Retinal pigment epithelial cell (primary cell): Measurements from ENCODE around the gene SSC5D.
A peak's percentile ranks its signal among the peaks of the same experiment; 100 is the strongest.

Experiments used
- DNase-seq: peaks from one replicate; pipeline ENCODE4 v3.0.0-alpha.2; 2010; ENCODE audit warnings: low read depth
- H3K4me3 ChIP-seq: 2 replicates; pipeline ENCODE4 v1.5.1; 2011; ENCODE audit warnings: mild to moderate bottlenecking, low read length, control low read depth, moderate library complexity
- TF ChIP-seq, protein P1 (sequence below): conservative IDR thresholded peaks from 2 replicates; pipeline ENCODE4 v1.5.1; 2011; ENCODE audit warnings: low read depth, low read length, control low read depth, inconsistent platforms

SSC5D gene

GRCh38 chr19:55485439-55486011 lies 2.7 kb upstream of the SSC5D start:
- TF ChIP-seq, protein P1, sequence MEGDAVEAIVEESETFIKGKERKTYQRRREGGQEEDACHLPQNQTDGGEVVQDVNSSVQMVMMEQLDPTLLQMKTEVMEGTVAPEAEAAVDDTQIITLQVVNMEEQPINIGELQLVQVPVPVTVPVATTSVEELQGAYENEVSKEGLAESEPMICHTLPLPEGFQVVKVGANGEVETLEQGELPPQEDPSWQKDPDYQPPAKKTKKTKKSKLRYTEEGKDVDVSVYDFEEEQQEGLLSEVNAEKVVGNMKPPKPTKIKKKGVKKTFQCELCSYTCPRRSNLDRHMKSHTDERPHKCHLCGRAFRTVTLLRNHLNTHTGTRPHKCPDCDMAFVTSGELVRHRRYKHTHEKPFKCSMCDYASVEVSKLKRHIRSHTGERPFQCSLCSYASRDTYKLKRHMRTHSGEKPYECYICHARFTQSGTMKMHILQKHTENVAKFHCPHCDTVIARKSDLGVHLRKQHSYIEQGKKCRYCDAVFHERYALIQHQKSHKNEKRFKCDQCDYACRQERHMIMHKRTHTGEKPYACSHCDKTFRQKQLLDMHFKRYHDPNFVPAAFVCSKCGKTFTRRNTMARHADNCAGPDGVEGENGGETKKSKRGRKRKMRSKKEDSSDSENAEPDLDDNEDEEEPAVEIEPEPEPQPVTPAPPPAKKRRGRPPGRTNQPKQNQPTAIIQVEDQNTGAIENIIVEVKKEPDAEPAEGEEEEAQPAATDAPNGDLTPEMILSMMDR = peak; percentile 5
- peak overlapping the region; percentile 74 for H3K4me3 ChIP-seq
- DNase-seq = no peak

GRCh38 chr19:55486043-55486970 lies 1.9 kb upstream of the SSC5D start:
- DNase-seq = no peak
- peak overlapping the region; percentile 74 for H3K4me3 ChIP-seq
- TF ChIP-seq, protein P1 = no peak

DNA sequence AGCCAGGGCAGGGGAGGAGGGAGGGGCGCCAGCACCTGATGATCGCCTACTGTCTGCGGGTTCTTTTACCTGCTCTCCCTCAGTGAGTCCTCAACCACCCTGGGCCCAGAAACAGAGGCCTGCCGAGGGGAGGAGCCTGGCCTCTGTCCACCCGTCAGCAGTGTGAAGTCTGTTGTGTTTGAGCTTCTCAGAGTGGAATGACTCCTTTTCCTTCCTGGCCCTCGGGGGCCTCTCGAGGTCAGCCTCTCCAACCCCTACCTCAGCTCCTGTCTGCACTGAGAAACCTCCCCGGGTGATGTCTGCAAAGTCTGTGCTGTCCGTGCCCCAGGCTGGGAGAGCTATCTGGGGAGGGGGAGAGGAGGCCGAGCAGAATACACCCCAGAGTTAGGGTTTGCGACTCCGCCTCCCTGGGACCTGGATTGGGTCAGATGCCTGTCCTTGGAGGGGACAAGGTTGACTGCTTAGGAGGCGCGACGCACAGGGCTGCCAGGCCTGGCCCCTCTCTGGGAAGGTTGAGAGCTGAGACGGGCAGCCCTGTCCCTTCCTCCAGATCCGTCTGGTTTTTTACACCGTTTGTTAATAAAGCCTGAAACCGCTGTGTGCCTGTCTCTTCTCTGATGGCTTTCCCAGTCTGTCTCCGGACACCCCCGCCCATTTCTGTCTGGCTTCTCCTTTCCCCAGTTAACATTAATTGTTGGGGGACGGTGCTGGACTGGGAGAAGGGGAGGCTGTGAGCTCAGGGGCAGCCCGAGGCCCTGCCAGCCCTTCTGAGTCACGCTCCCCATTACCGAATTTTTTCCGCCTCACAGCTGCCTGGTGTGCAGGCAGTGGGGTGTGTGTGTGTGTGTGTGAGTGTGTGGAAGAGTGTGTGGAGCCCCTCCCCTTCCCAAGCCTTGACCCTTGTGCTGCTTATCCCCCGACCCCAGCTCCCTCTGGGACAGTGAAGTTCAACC lies 989 bp upstream of the SSC5D start:
- peak; percentile 77 for DNase-seq
- H3K4me3 ChIP-seq = peak overlapping the region; percentile 20
- TF ChIP-seq, protein P1 = no peak

- no peak for DNase-seq
- no peak overlapping the region for H3K4me3 ChIP-seq
- TF ChIP-seq, protein P1 = no peak
Observed at GRCh38 chr19:55488986-55489710, 912 bp downstream of the SSC5D start.

DNA sequence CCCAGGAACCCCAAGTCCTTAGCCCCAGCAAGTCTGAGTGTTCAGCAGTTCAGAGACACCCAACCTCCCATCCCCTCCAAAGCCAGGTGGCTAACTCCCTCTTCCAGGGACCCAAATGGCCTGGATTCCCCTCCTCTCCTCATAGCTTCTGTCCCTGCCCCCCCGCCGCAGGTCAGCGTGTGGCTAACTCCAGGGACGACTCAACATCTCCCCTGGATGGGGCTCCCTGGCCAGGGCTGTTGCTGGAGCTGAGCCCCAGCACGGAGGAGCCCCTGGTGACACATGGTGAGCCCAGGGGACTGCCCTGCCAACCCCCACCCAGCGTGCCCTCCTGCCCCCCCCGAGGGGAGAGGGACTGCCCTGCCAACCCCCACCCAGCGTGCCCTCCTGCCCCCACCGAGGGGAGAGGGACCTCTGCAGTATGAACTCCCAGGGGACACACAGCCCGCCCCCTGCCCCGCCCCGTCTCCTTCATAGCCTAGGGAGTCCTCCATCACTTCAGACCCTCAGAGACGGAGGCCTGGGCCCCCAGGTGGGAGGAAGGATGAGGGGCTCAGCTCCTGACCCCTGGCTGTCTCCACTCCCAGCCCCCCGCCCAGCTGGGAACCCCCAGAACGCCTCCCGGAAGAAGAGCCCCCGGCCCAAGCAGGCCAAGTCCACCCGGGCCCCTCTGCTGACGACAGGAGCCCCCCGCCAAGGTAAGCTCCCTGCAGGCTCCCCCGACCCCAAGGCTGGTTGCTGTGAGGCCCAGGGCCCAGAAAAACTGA lies 1.7 kb downstream of the SSC5D start:
- TF ChIP-seq, protein P1 = no peak
- no peak overlapping the region for H3K4me3 ChIP-seq

More for the DNA sequence above, 1.7 kb downstream of the SSC5D start:
- no peak for DNase-seq
